B cell (primary cell): ENCODE data around the gene ZBTB47. TPM values are rescaled to one million over a fixed set of nuclear protein-coding genes. Genes with fewer than 3 reads are reported as not detected.

ENCODE experiments used
- ATAC-seq: fragments of 200-7000 bp; cut with Tn5 transposase; one replicate; pipeline ENCODE4 v1.10.0; 2021; ENCODE audit warnings: low read depth, mild to moderate bottlenecking, moderate number of reproducible peaks, moderate library complexity
- CTCF ChIA-PET: fragments of 350-600 bp; sonication (Branson Sonifier 250); formaldehyde crosslinking; loops from one replicate; lab custom pipeline; 2021; ENCODE audit warnings: antibody characterized with exemption, inconsistent platforms; lab: Charles Lee
- POLR2A ChIA-PET: fragments of 350-600 bp; sonication (Branson Sonifier 250); formaldehyde crosslinking; loops from one replicate; lab custom pipeline; 2021; ENCODE audit warnings: antibody characterized with exemption; lab: Charles Lee
- DNase-seq: peaks from one replicate; pipeline ENCODE4 v3.0.0; 2013
- H2AFZ ChIP-seq: 2 replicates; pipeline ENCODE4 v1.6.1; 2012; ENCODE audit warnings: mild to moderate bottlenecking, low read depth, low read length; ENCODE audit not compliant: insufficient read depth, poor library complexity, severe bottlenecking
- H3K27ac ChIP-seq, 2 donors: 1 replicate in 1 of 2; 2 replicates in 1 of 2; pipeline ENCODE4 v1.5.1; 2012 to 2013; ENCODE audit warnings: low read length in 2 of 2, mild to moderate bottlenecking in 2 of 2, moderate library complexity in 1 of 2
- H3K27me3 ChIP-seq, 4 experiments: fragments of 200-600 bp in 1 of 4; sonication (generic) in 1 of 4; replicated peaks in 1 of 4; 1 replicate in 2 of 4; 2 replicates in 2 of 4; pipeline versions ENCODE4 v1.6.1 to v1.7.0; 2013 to 2016; ENCODE audit warnings: low read length in 3 of 4, mild to moderate bottlenecking in 2 of 4, mixed read lengths in 1 of 4, moderate library complexity in 1 of 4; ENCODE audit not compliant: insufficient read depth in 4 of 4, control insufficient read depth in 3 of 4; ENCODE audit errors: control extremely low read depth in 1 of 4
- H3K36me3 ChIP-seq, 2 experiments: replicated peaks in 1 of 2; 1 replicate in 1 of 2; 2 replicates in 1 of 2; pipeline versions ENCODE4 v1.6.1 to v1.7.1; 2013; ENCODE audit warnings: low read length in 1 of 2; ENCODE audit not compliant: insufficient read depth in 2 of 2, control insufficient read depth in 1 of 2; ENCODE audit errors: control extremely low read depth in 1 of 2, extremely low read depth in 1 of 2
- H3K4me1 ChIP-seq, 2 donors: fragments of 200-600 bp in 1 of 2; sonication (generic) in 1 of 2; 1 replicate in 1 of 2; 2 replicates in 1 of 2; pipeline versions ENCODE4 v1.5.1 to v1.6.1; 2013 to 2017; ENCODE audit warnings: low read length in 2 of 2; ENCODE audit not compliant: control insufficient read depth in 2 of 2, insufficient read depth in 2 of 2
- H3K4me2 ChIP-seq: replicated peaks from 2 replicates; pipeline ENCODE3; 2012; ENCODE audit warnings: mild to moderate bottlenecking, low read depth, low read length; ENCODE audit not compliant: poor library complexity, severe bottlenecking
- H3K4me3 ChIP-seq, 5 experiments: fragments of 200-600 bp in 1 of 5; sonication (generic) in 1 of 5; 1 replicate in 3 of 5; 2 replicates in 2 of 5; pipeline versions ENCODE4 v1.5.1 to v1.7.0; 2011 to 2016; ENCODE audit warnings: low read length in 4 of 5, mild to moderate bottlenecking in 4 of 5, low read depth in 2 of 5, control low read depth in 1 of 5, moderate library complexity in 1 of 5; ENCODE audit not compliant: insufficient read depth in 1 of 5; ENCODE audit errors: control extremely low read depth in 1 of 5, extremely low read depth in 1 of 5
- H3K79me2 ChIP-seq: fragments of 200-600 bp; sonication (generic); one replicate; pipeline ENCODE4 v1.6.0; 2016; ENCODE audit warnings: low read length; ENCODE audit not compliant: control insufficient read depth, insufficient read depth
- H3K9ac ChIP-seq: fragments of 200-600 bp; sonication (generic); 2 replicates; pipeline ENCODE4 v1.6.1; 2017; ENCODE audit warnings: mild to moderate bottlenecking, low read length, moderate library complexity
- H3K9me3 ChIP-seq, 3 donors: one replicate each; pipeline versions ENCODE4 v1.6.1 to v1.7.1; 2013; ENCODE audit warnings: low read length in 2 of 3; ENCODE audit not compliant: control insufficient read depth in 2 of 3, insufficient read depth in 1 of 3; ENCODE audit errors: control extremely low read depth in 1 of 3
- H4K20me1 ChIP-seq: 2 replicates; pipeline ENCODE4 v1.6.0; 2012; ENCODE audit warnings: mild to moderate bottlenecking, low read length; ENCODE audit not compliant: insufficient read depth, control insufficient read depth, poor library complexity, severe bottlenecking
- H3K27ac Mint-ChIP-seq: one replicate; pipeline ENCODE4 v1.8.0; 2021; ENCODE audit warnings: mixed read lengths
- H3K27me3 Mint-ChIP-seq: one replicate; pipeline ENCODE4 v1.8.0; 2021; ENCODE audit warnings: mixed read lengths
- H3K4me1 Mint-ChIP-seq: one replicate; pipeline ENCODE4 v1.8.0; 2021; ENCODE audit warnings: mixed read lengths
- H3K4me3 Mint-ChIP-seq: one replicate; pipeline ENCODE4 v1.8.0; 2021; ENCODE audit warnings: mixed read lengths
- H3K9me3 Mint-ChIP-seq: one replicate; pipeline ENCODE4 v1.8.0; 2022; ENCODE audit warnings: mixed read lengths; ENCODE audit not compliant: insufficient read depth
- CTCF ChIP-seq: fragments of 200-600 bp; IDR thresholded peaks from one replicate; pipeline ENCODE4 v1.8.0; 2022; ENCODE audit warnings: antibody characterized with exemption, mild to moderate bottlenecking
- EZH2 ChIP-seq: IDR thresholded peaks from 2 replicates; pipeline ENCODE4 v1.6.1; 2012; ENCODE audit warnings: borderline replicate concordance, low read depth, mild to moderate bottlenecking, moderate library complexity, low read length; ENCODE audit not compliant: insufficient read depth, poor library complexity, severe bottlenecking
- WGBS: methylation state at CpG from one replicate; pipeline ENCODE4 v1.1.5; 2013; ENCODE audit warnings: missing lambda C conversion rate; ENCODE audit not compliant: insufficient coverage; 5-methylcytosine and 5-hydroxymethylcytosine counted together
- intact Hi-C: fragments of 100-400 bp; cut with micrococcal nuclease; formaldehyde crosslinking; loops from one replicate; pipeline ENCODE4 v1.10.0; 2022
- polyA plus RNA-seq: library from polyadenylated mRNA; depleted of rRNA; stranded (reverse); fragments of >200 nt; gene quantifications from 2 replicates; pipeline ENCODE4 v1.2.3, GENCODE V29; 2012
- total RNA-seq, 2 donors: library from RNA; stranded (reverse); fragments of 120-200 nt in 1 of 2; gene quantifications; 1 replicate in 1 of 2; 2 replicates in 1 of 2; pipeline versions ENCODE4 v1.2.3 to v1.2.4, GENCODE V29; 2013 to 2022

The ZBTB47 gene
- total and polyA plus RNA-seq, 2 donors (not counting 1 experiment from before 2014, with no cell fraction given): 0.34 to 1.6 TPM

- Histone ChIP-seq H3K4me3 (no peak overlapping the region), H3K36me3 (no peaks in the 10 kb centered on the region), H2AFZ (no peak overlapping the region), H3K27me3 (peaks cover 0 to 16% (median 0%) of the 10 kb centered on the region in 4 experiments), H4K20me1 (no peaks in the 10 kb centered on the region), H3K4me2 (no peak overlapping the region), H3K9ac (no peak overlapping the region), H3K9me3 (peaks cover 3 to 16% (median 3%) of the 10 kb centered on the region in 3 donors), H3K79me2 (no peaks in the 10 kb centered on the region), H3K27ac (no peak overlapping the region), H3K4me1 (no peaks in the 10 kb centered on the region)
- H3K27ac Mint-ChIP-seq: no peak overlapping the region
- H3K9me3 Mint-ChIP-seq: peaks cover 6% of the 10 kb centered on the region
- H3K27me3 Mint-ChIP-seq: peaks cover 46% of the 10 kb centered on the region
- WGBS: 80% methylated on average over 4 of the region's 4 CpGs
- CTCF ChIA-PET: no interaction called here
- TF ChIP-seq CTCF (no peak), EZH2 (no peak)
- intact Hi-C loops: no loop called here
- POLR2A ChIA-PET: no interaction called here
- peaks cover under 1% of the 10 kb centered on the region for H3K4me1 Mint-ChIP-seq
- ATAC-seq (no peak), DNase-seq (no peak)
- no peak overlapping the region for H3K4me3 Mint-ChIP-seq
These were observed 27.3 kb downstream of the ZBTB47 start for GRCh38 chr3:42680806-42681205.

DNA sequence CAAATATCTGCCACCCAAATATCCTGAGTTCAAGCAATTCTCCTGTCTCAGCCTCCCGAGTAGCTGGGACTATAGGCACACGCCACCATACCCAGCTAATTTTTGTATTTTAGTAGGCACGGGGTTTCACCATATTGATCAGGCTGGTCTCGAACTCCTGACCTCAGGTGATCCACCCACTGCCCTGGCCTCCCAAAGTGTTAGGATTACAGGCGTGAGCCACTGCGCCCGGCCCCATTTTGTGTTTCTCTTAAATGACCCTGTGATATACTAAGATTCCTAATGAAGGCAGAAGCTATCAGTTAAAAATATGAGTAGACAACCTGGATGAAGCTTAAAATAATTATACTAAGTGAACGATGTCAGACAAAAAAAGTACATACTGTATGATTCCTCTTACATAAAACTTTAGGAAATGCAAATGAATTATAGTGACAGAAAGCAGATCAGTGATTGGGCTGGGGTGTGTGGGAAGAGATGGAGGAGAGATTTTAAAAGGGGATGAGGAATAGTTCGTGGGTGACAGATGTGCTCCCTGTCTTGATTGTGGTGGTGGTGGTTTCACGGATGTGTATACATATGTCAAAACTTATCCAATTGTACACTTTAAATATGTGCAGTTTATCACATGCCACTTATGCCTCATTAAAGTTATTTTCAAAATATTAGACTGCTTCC lies 28.0 kb downstream of the ZBTB47 start:
- Histone ChIP-seq H3K79me2 (no peaks in the 10 kb centered on the region), H3K9ac (no peak overlapping the region), H4K20me1 (no peaks in the 10 kb centered on the region), H3K4me3 (no peak overlapping the region), H3K4me2 (no peak overlapping the region), H2AFZ (no peak overlapping the region), H3K36me3 (no peaks in the 10 kb centered on the region), H3K4me1 (no peaks in the 10 kb centered on the region), H3K27ac (no peak overlapping the region), H3K27me3 (peaks cover 0 to 19% (median 0%) of the 10 kb centered on the region in 4 experiments), H3K9me3 (peaks cover 2 to 12% (median 3%) of the 10 kb centered on the region in 3 donors)
- ATAC-seq (no peak), DNase-seq (no peak)
- TF ChIP-seq CTCF (no peak), EZH2 (no peak)
- peaks cover 2% of the 10 kb centered on the region for H3K4me1 Mint-ChIP-seq
- no peak overlapping the region for H3K27ac Mint-ChIP-seq
- ChIA-PET CTCF (no interaction called here), POLR2A (no interaction called here)
- H3K4me3 Mint-ChIP-seq: no peak overlapping the region
- peaks cover 6% of the 10 kb centered on the region for H3K9me3 Mint-ChIP-seq
- peaks cover 41% of the 10 kb centered on the region for H3K27me3 Mint-ChIP-seq
- 88% methylated on average over 7 of the region's 10 CpGs for WGBS
- intact Hi-C loops: no loop called here
